A549 (cell line): ENCODE results near the gene THBS2. TPM values are rescaled to one million over a fixed set of nuclear protein-coding genes. Genes with fewer than 3 reads are reported as not detected.

Experiments
- ATAC-seq, 2 experiments: fragments of 200-7000 bp in 1 of 2; fragments of >200 bp in 1 of 2; cut with Nextera tagmentation in 1 of 2; cut with Tn5 transposase in 1 of 2; 3 replicates each; pipeline versions ENCODE4 v1.8.0 to v1.9.1; 2018 to 2020; ENCODE audit warnings: mild to moderate bottlenecking in 1 of 2, moderate library complexity in 1 of 2
- CTCF ChIA-PET: fragments of 300-600 bp; sonication (Branson Sonifier 250); formaldehyde crosslinking; extraction: SDS; loops from one replicate; lab custom pipeline; 2021; ENCODE audit warnings: antibody characterized with exemption, inconsistent platforms; lab: Yijun Ruan, JAX
- POLR2A ChIA-PET: fragments of 350-600 bp; formaldehyde crosslinking; extraction: SDS; loops from one replicate; lab custom pipeline; 2021; ENCODE audit warnings: antibody characterized with exemption, inconsistent platforms; lab: Yijun Ruan, JAX
- DNase-seq, 2 experiments: peaks; one replicate each; pipeline versions ENCODE4 v3.0.0 to v3.0.0-alpha.2; 2011 to 2016; ENCODE audit warnings: low read depth in 1 of 2, low spot score in 1 of 2
- FAIRE-seq: peaks from 2 replicates; lab custom pipeline; 2011; peaks lifted over from hg19 to GRCh38; lab: Jason Lieb, UNC
- H3K27ac ChIP-seq, 2 experiments: fragments of >200 bp; sonication (Bioruptor Twin); formaldehyde crosslinking; 3 replicates each; pipeline ENCODE4 v1.5.1; 2016 to 2017
- H3K4me1 ChIP-seq: fragments of >200 bp; sonication (Bioruptor Twin); formaldehyde crosslinking; 3 replicates; pipeline ENCODE4 v1.6.1; 2016
- H3K4me2 ChIP-seq: fragments of >200 bp; sonication (Bioruptor Twin); formaldehyde crosslinking; 3 replicates; pipeline ENCODE4 v1.6.1; 2016
- H3K4me3 ChIP-seq: fragments of >200 bp; sonication (Bioruptor Twin); formaldehyde crosslinking; 3 replicates; pipeline ENCODE4 v1.5.1; 2016
- H3K9me3 ChIP-seq: fragments of >200 bp; sonication (Bioruptor Twin); formaldehyde crosslinking; 3 replicates; pipeline ENCODE4 v1.6.1; 2016
- CBX2 ChIP-seq: fragments of 200-600 bp; sonication (generic); IDR thresholded peaks from 2 replicates; pipeline ENCODE4 v1.6.1; 2016; ENCODE audit warnings: low read depth, mild to moderate bottlenecking, borderline replicate concordance
- CBX8 ChIP-seq: fragments of 200-600 bp; sonication (generic); IDR thresholded peaks from 2 replicates; pipeline ENCODE4 v1.6.1; 2016
- EHF ChIP-seq: fragments of 250-450 bp; sonication (Bioruptor Pico); IDR thresholded peaks from 2 replicates; pipeline ENCODE4 v1.5.0; 2020; ENCODE audit warnings: mild to moderate bottlenecking
- EHMT2 ChIP-seq: fragments of 200-600 bp; sonication (generic); IDR thresholded peaks from 2 replicates; pipeline ENCODE4 v1.6.1; 2016; ENCODE audit warnings: antibody characterized with exemption, low read depth, mild to moderate bottlenecking, moderate library complexity
- FOSL2 ChIP-seq, 2 experiments: fragments of 450-650 bp in 1 of 2; fragments of >200 bp in 1 of 2; sonication (Bioruptor Twin) in 1 of 2; formaldehyde crosslinking; IDR thresholded peaks; 2 replicates each; pipeline versions ENCODE4 v1.5.0 to v1.6.1; 2016 to 2020; ENCODE audit warnings: mild to moderate bottlenecking in 1 of 2, moderate library complexity in 1 of 2
- FOXS1 ChIP-seq: fragments of 250-450 bp; sonication (Bioruptor Pico); IDR thresholded peaks from 2 replicates; pipeline ENCODE4 v1.5.0; 2020; ENCODE audit warnings: mild to moderate bottlenecking, moderate library complexity
- HDAC2 ChIP-seq: fragments of 200-600 bp; sonication (generic); IDR thresholded peaks from 2 replicates; pipeline ENCODE4 v1.6.1; 2016
- HOXA7 ChIP-seq: fragments of 250-450 bp; sonication (Bioruptor Pico); IDR thresholded peaks from 2 replicates; pipeline ENCODE4 v1.5.0; 2020; ENCODE audit warnings: mild to moderate bottlenecking, moderate library complexity
- JUN ChIP-seq, 2 experiments: fragments of >200 bp; sonication (Bioruptor Twin); formaldehyde crosslinking; IDR thresholded peaks; 2 replicates in 1 of 2; 3 replicates in 1 of 2; pipeline ENCODE4 v1.6.1; 2016 to 2017
- KDM1A ChIP-seq: fragments of 200-600 bp; sonication (generic); IDR thresholded peaks from 2 replicates; pipeline ENCODE4 v1.6.1; 2016; ENCODE audit warnings: low read depth, mild to moderate bottlenecking
- KDM5A ChIP-seq: fragments of 200-600 bp; sonication (generic); IDR thresholded peaks from 2 replicates; pipeline ENCODE4 v1.6.1; 2016; ENCODE audit warnings: antibody characterized with exemption, mild to moderate bottlenecking
- MAZ ChIP-seq: fragments of 150-350 bp; IDR thresholded peaks from 2 replicates; pipeline ENCODE4 v1.6.1; 2014; ENCODE audit warnings: antibody characterized with exemption, low read depth, low read length, borderline replicate concordance
- POLR2AphosphoS2 ChIP-seq: conservative IDR thresholded peaks from 2 replicates; pipeline ENCODE4 v1.6.1; 2012; ENCODE audit warnings: low read length, improper control_type of control experiment, inconsistent platforms
- RARB ChIP-seq: fragments of 250-450 bp; sonication (Bioruptor Pico); IDR thresholded peaks from 2 replicates; pipeline ENCODE4 v1.8.0; 2021; ENCODE audit warnings: mild to moderate bottlenecking, moderate library complexity
- RCOR1 ChIP-seq: fragments of 150-350 bp; IDR thresholded peaks from 2 replicates; pipeline ENCODE4 v1.6.1; 2014; ENCODE audit warnings: antibody characterized with exemption, low read length, low read depth
- RNF2 ChIP-seq: fragments of 200-600 bp; sonication (generic); IDR thresholded peaks from 2 replicates; pipeline ENCODE4 v1.6.1; 2016; ENCODE audit warnings: low read depth, mild to moderate bottlenecking, antibody characterized with exemption, moderate library complexity, borderline replicate concordance
- SREBF2 ChIP-seq: fragments of 450-650 bp; IDR thresholded peaks from 2 replicates; pipeline ENCODE4 v1.6.1; 2014; ENCODE audit warnings: mild to moderate bottlenecking, moderate library complexity
- TP53 ChIP-seq: fragments of 250-450 bp; sonication (Bioruptor Pico); IDR thresholded peaks from 2 replicates; pipeline ENCODE4 v1.5.0; 2021; ENCODE audit warnings: mild to moderate bottlenecking, moderate library complexity
- WGBS: methylation state at CpG from one replicate; pipeline ENCODE4 v1.1.6; 2017; ENCODE audit errors: missing lambda C conversion rate; 5-methylcytosine and 5-hydroxymethylcytosine counted together
- polyA plus RNA-seq, 4 experiments: library from polyadenylated mRNA; depleted of rRNA in 3 of 4; stranded (reverse); fragments of >200 nt; fragmentation: RNase III in 1 of 4; extraction: RNeasy Plus Mini Kit Qiagen cat#74134 plus additional on column Dnase treatment in 1 of 4; gene quantifications; 2 replicates in 3 of 4; 3 replicates in 1 of 4; pipeline ENCODE4 v1.2.3, GENCODE V29; 2011 to 2017
- TF ChIP-seq, protein P1 (sequence below): fragments of 250-450 bp; sonication (Bioruptor Pico); IDR thresholded peaks from 2 replicates; pipeline ENCODE4 v1.5.0; 2020; ENCODE audit warnings: low read depth, mild to moderate bottlenecking, moderate library complexity
- TF ChIP-seq, protein P2 (sequence below): fragments of 250-450 bp; sonication (Bioruptor Pico); IDR thresholded peaks from 2 replicates; pipeline ENCODE4 v1.5.0; 2021; ENCODE audit warnings: mild to moderate bottlenecking, moderate library complexity, borderline replicate concordance
- TF ChIP-seq, protein P3 (sequence below): fragments of 150-350 bp; IDR thresholded peaks from 2 replicates; pipeline ENCODE4 v1.6.1; 2014; ENCODE audit warnings: low read depth, mild to moderate bottlenecking, low read length
- TF ChIP-seq, protein P4 (sequence below): fragments of >200 bp; sonication (Bioruptor Twin); formaldehyde crosslinking; IDR thresholded peaks from 3 replicates; pipeline ENCODE4 v1.6.1; 2016

THBS2 gene
- polyA plus RNA-seq, 2 of the 4 experiments (the other 2 are of a cell fraction): 0.01 to 0.06 TPM

DNA sequence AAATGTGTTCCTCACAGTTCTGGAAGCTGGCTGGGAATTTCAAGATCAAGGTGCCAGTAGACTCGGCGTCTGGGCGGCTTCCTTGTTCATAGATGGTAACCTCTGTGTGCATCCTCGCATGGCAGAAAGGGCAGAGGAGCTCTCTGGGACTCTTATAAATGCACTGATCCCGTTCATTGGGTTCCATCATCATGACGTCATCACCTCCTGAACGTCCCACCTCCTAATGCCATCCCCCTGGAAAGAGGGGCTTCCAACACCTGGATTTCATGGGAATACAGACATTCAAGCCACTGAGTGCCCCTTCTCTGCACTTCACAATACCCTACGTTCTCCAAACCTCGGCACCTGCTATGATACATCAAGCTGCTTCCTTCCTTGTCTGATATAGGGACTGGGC is 37.5 kb upstream of the THBS2 start (continued):
- TF ChIP-seq, protein P1, sequence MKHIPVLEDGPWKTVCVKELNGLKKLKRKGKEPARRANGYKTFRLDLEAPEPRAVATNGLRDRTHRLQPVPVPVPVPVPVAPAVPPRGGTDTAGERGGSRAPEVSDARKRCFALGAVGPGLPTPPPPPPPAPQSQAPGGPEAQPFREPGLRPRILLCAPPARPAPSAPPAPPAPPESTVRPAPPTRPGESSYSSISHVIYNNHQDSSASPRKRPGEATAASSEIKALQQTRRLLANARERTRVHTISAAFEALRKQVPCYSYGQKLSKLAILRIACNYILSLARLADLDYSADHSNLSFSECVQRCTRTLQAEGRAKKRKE (CRISPR knock-in tag): no peak
- TF ChIP-seq CBX2 (no peak), TP53 (no peak), FOXS1 (CRISPR knock-in tag) (no peak)

DNA sequence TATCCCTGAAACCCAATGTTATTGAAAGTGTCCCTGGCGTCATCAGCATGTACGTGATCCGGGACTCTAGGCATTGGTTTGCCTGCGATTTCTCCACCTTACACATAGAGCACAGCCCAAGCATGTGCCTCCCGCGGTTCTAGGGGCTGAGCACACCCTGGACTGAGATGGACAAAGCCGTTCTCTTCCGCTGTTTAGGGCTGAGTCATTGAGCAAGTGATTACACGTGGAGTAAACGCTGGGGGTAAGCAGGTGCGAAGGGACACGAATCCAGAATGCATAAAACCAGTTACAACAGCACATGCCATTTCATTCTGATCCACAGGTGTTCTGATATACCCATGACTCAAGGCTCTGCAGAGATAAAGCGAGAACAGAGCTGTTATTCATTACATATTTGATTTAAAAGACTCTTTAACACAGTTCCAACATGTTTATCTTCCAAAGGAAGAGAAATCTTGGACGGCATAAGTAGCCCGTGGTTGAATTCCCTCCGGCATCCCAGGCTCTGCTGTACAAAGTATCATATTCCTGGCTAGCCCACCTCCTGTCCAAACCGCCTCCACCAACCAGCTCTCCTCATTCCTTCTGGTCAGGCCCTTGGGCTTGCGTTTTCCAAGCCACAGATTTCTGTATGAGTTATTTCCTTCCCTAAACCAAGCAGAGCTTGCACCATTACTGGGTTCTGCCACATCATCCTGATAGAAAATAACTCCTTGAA is 36.1 kb upstream of the THBS2 start:
- WGBS: 87% methylated on average over 18 of the region's 18 CpGs
- POLR2A ChIA-PET: no interaction called here
- TF ChIP-seq MAZ (no peak), EHF (CRISPR knock-in tag) (no peak), CBX8 (no peak), FOSL2 (IDR thresholded peaks at IDR 0.05) (no peak), FOSL2 (CRISPR knock-in tag; IDR thresholded peaks at IDR 0.05) (no peak), HDAC2 (no peak), EHMT2 (no peak), HOXA7 (no peak), SREBF2 (no peak), RCOR1 (no peak), KDM1A (no peak), RNF2 (no peak), POLR2AphosphoS2 (no peak), JUN (IDR thresholded peaks at IDR 0.05) (no peak), KDM5A (no peak), RARB (CRISPR knock-in tag) (no peak)
- TF ChIP-seq, protein P2, sequence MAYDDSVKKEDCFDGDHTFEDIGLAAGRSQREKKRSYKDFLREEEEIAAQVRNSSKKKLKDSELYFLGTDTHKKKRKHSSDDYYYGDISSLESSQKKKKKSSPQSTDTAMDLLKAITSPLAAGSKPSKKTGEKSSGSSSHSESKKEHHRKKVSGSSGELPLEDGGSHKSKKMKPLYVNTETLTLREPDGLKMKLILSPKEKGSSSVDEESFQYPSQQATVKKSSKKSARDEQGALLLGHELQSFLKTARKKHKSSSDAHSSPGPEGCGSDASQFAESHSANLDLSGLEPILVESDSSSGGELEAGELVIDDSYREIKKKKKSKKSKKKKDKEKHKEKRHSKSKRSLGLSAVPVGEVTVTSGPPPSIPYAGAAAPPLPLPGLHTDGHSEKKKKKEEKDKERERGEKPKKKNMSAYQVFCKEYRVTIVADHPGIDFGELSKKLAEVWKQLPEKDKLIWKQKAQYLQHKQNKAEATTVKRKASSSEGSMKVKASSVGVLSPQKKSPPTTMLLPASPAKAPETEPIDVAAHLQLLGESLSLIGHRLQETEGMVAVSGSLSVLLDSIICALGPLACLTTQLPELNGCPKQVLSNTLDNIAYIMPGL (CRISPR knock-in tag): no peak
- TF ChIP-seq, protein P3, sequence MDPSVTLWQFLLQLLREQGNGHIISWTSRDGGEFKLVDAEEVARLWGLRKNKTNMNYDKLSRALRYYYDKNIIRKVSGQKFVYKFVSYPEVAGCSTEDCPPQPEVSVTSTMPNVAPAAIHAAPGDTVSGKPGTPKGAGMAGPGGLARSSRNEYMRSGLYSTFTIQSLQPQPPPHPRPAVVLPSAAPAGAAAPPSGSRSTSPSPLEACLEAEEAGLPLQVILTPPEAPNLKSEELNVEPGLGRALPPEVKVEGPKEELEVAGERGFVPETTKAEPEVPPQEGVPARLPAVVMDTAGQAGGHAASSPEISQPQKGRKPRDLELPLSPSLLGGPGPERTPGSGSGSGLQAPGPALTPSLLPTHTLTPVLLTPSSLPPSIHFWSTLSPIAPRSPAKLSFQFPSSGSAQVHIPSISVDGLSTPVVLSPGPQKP: no peak
- TF ChIP-seq, protein P4, sequence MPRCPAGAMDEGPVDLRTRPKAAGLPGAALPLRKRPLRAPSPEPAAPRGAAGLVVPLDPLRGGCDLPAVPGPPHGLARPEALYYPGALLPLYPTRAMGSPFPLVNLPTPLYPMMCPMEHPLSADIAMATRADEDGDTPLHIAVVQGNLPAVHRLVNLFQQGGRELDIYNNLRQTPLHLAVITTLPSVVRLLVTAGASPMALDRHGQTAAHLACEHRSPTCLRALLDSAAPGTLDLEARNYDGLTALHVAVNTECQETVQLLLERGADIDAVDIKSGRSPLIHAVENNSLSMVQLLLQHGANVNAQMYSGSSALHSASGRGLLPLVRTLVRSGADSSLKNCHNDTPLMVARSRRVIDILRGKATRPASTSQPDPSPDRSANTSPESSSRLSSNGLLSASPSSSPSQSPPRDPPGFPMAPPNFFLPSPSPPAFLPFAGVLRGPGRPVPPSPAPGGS: no peak
- H3K27ac ChIP-seq: peak overlapping the region; percentile 98
- DNase-seq: no peak
- H3K9me3 ChIP-seq: peaks cover 7% of the 10 kb centered on the region; the same call in 2 of the 3 replicates
- CTCF ChIA-PET: interaction anchor here (2.2 kb wide), 1 partner anchor 8 kb away, joined by 5 read pairs; no protein-coding TSS in a partner anchor
- no peak overlapping the region for H3K4me2 ChIP-seq
- peaks cover 26% of the 10 kb centered on the region for H3K4me1 ChIP-seq
- no peak for ATAC-seq
- no peak for FAIRE-seq
- no peak overlapping the region for H3K4me3 ChIP-seq
